NT2/D1 (cell line): ENCODE measurements around the gene ROMO1.

ENCODE experiments used
- DNase-seq: peaks from one replicate; pipeline ENCODE4 v3.0.0-alpha.2; 2011; ENCODE audit warnings: low read depth, low spot score
- H3K27me3 ChIP-seq: 2 replicates; pipeline ENCODE4 v1.6.0; 2011; ENCODE audit warnings: mild to moderate bottlenecking; ENCODE audit not compliant: insufficient read length, insufficient read depth
- H3K36me3 ChIP-seq: 2 replicates; pipeline ENCODE4 v1.6.1; 2011; ENCODE audit warnings: mild to moderate bottlenecking, low read length, mixed read lengths; ENCODE audit not compliant: insufficient read depth, insufficient read length
- H3K4me1 ChIP-seq: 2 replicates; pipeline ENCODE4 v1.5.1; 2011; ENCODE audit not compliant: insufficient read depth, insufficient read length
- H3K4me3 ChIP-seq: 2 replicates; pipeline ENCODE4 v1.5.1; 2011; ENCODE audit warnings: low read depth; ENCODE audit not compliant: insufficient read length
- H3K9ac ChIP-seq: 2 replicates; pipeline ENCODE4 v1.6.0; 2011; ENCODE audit warnings: low read depth; ENCODE audit not compliant: insufficient read length
- H3K9me3 ChIP-seq: 2 replicates; pipeline ENCODE4 v1.5.1; 2011; ENCODE audit warnings: mild to moderate bottlenecking, low read length; ENCODE audit not compliant: insufficient read depth
- SUZ12 ChIP-seq: IDR thresholded peaks from 2 replicates; pipeline ENCODE4 v1.6.1; 2011; ENCODE audit not compliant: insufficient read length, insufficient read depth; ENCODE audit errors: extremely low read depth
- YY1 ChIP-seq: IDR thresholded peaks from 2 replicates; pipeline ENCODE4 v1.6.1; 2011; ENCODE audit not compliant: insufficient read length, insufficient read depth
- ZNF274 ChIP-seq: IDR thresholded peaks from 2 replicates; pipeline ENCODE4 v1.6.1; 2011; ENCODE audit warnings: mild to moderate bottlenecking, low read depth, low read length

Gene ROMO1

GRCh38 chr20:35657271-35657670 lies 41.9 kb upstream of the ROMO1 start:
- TF ChIP-seq YY1 = no peak
- TF ChIP-seq ZNF274 = no peak
- no peak for TF ChIP-seq SUZ12
- Histone ChIP-seq H3K4me3 (no peak overlapping the region), H3K9ac (no peak overlapping the region), H3K36me3 (peaks cover 49% of the 10 kb centered on the region), H3K27me3 (no peaks in the 10 kb centered on the region), H3K4me1 (peaks cover 2% of the 10 kb centered on the region), H3K9me3 (no peaks in the 10 kb centered on the region)
- no peak for DNase-seq

GRCh38 chr20:35660122-35660937 lies 38.9 kb upstream of the ROMO1 start:
- H3K36me3 ChIP-seq = peaks cover 23% of the 10 kb centered on the region
- DNase-seq = no peak
- no peak overlapping the region for H3K9ac ChIP-seq
- TF ChIP-seq YY1 (no peak), SUZ12 (no peak), ZNF274 (no peak)
- H3K4me1 ChIP-seq = no peaks in the 10 kb centered on the region
- H3K27me3 ChIP-seq = no peaks in the 10 kb centered on the region
- no peak overlapping the region for H3K4me3 ChIP-seq
- H3K9me3 ChIP-seq = no peaks in the 10 kb centered on the region

GRCh38 chr20:35661053-35661452 lies 38.2 kb upstream of the ROMO1 start:
- Histone ChIP-seq H3K9me3 (no peaks in the 10 kb centered on the region), H3K36me3 (peaks cover 20% of the 10 kb centered on the region), H3K9ac (no peak overlapping the region), H3K4me3 (no peak overlapping the region), H3K27me3 (no peaks in the 10 kb centered on the region), H3K4me1 (no peaks in the 10 kb centered on the region)
- TF ChIP-seq YY1 = no peak
- TF ChIP-seq ZNF274 = no peak
- no peak for TF ChIP-seq SUZ12
- DNase-seq = no peak

GRCh38 chr20:35661908-35662307 lies 37.3 kb upstream of the ROMO1 start:
- Histone ChIP-seq H3K36me3 (peaks cover 13% of the 10 kb centered on the region), H3K27me3 (no peaks in the 10 kb centered on the region), H3K9ac (no peak overlapping the region), H3K9me3 (no peaks in the 10 kb centered on the region), H3K4me1 (no peaks in the 10 kb centered on the region), H3K4me3 (peak overlapping the region; percentile 6)
- TF ChIP-seq YY1 (no peak), ZNF274 (no peak), SUZ12 (no peak)
- DNase-seq = no peak

- Histone ChIP-seq H3K27me3 (no peaks in the 10 kb centered on the region), H3K9ac (peak overlapping the region; percentile 100), H3K4me1 (no peaks in the 10 kb centered on the region), H3K4me3 (peak overlapping the region; percentile 93), H3K36me3 (peaks cover 6% of the 10 kb centered on the region), H3K9me3 (no peaks in the 10 kb centered on the region)
- DNase-seq = no peak
- TF ChIP-seq SUZ12 = no peak
- TF ChIP-seq YY1 = no peak
- no peak for TF ChIP-seq ZNF274
Observed at GRCh38 chr20:35662551-35662950, 36.7 kb upstream of the ROMO1 start.

GRCh38 chr20:35663516-35664465 lies 35.4 kb upstream of the ROMO1 start:
- Histone ChIP-seq H3K36me3 (peaks cover 8% of the 10 kb centered on the region), H3K4me1 (no peaks in the 10 kb centered on the region), H3K9me3 (no peaks in the 10 kb centered on the region), H3K4me3 (peak overlapping the region; percentile 93), H3K27me3 (no peaks in the 10 kb centered on the region), H3K9ac (peak overlapping the region; percentile 100)
- DNase-seq = peak; percentile 47
- TF ChIP-seq ZNF274 = no peak
- no peak for TF ChIP-seq SUZ12
- no peak for TF ChIP-seq YY1
